ENCODE measurements around the gene GNA12.

GRCh38 chr7:2808891-2809665 lies 35.0 kb downstream of the GNA12 start:
- TF ChIP-seq EZH2 (IDR thresholded peaks at IDR 0.05; ENCODE audit: borderline replicate concordance, low read depth, low read length, severe bottlenecking) (no peak), CTCF (IDR thresholded peaks at IDR 0.05; ENCODE audit: borderline replicate concordance, extremely low read depth, low read length, poor library complexity, severe bottlenecking) (no peak)

Data from DND-41 (cell line).